Thyroid gland (tissue), 4 donors: Measurements from ENCODE around the gene EPN3. TPM values are rescaled to one million over a fixed set of nuclear protein-coding genes. Genes with fewer than 3 reads are reported as not detected.
A peak's percentile ranks its signal among the peaks of the same experiment; 100 is the strongest.

Source experiments
- DNase-seq, 2 donors: peaks; one replicate each; pipeline ENCODE4 v3.0.0-alpha.2; 2019
- H3K27ac ChIP-seq, 3 donors: fragments of 200-600 bp; sonication (generic); 1 replicate in 2 of 3; 2 replicates in 1 of 3; pipeline ENCODE4 v1.5.1; 2016 to 2019; ENCODE audit warnings: mild to moderate bottlenecking in 1 of 3, moderate library complexity in 1 of 3
- H3K27me3 ChIP-seq: fragments of 200-600 bp; sonication (generic); one replicate; pipeline ENCODE4 v1.5.1; 2019
- H3K36me3 ChIP-seq, 2 donors: fragments of 200-600 bp; sonication (generic); one replicate each; pipeline ENCODE4 v1.5.1; 2016 to 2019
- H3K4me1 ChIP-seq, 2 donors: fragments of 200-600 bp; sonication (generic); one replicate each; pipeline ENCODE4 v1.5.1; 2017 to 2019
- H3K4me3 ChIP-seq, 3 donors: fragments of 200-600 bp; sonication (generic); replicated peaks in 1 of 3; 1 replicate in 2 of 3; 2 replicates in 1 of 3; pipeline ENCODE4 v1.5.1; 2016; ENCODE audit warnings: mild to moderate bottlenecking in 1 of 3
- H3K9me3 ChIP-seq: fragments of 200-600 bp; sonication (generic); one replicate; pipeline ENCODE4 v1.5.1; 2017
- CTCF ChIP-seq, 6 experiments: fragments of 200-600 bp in 3 of 6; fragments of 450-650 bp in 3 of 6; sonication (generic) in 3 of 6; IDR thresholded peaks; one replicate each; pipeline ENCODE4 v1.5.1; 2016 to 2019; ENCODE audit warnings: antibody characterized with exemption in 6 of 6, mild to moderate bottlenecking in 2 of 6, inconsistent platforms in 1 of 6, moderate library complexity in 1 of 6
- POLR2A ChIP-seq, 2 donors: fragments of 450-650 bp; IDR thresholded peaks; one replicate each; pipeline ENCODE4 v1.6.1; 2017; ENCODE audit warnings: antibody characterized with exemption in 2 of 2, mild to moderate bottlenecking in 2 of 2, moderate library complexity in 1 of 2
- WGBS, 2 donors: methylation state at CpG; one replicate each; pipeline ENCODE4 v1.1.5; 2017; 5-methylcytosine and 5-hydroxymethylcytosine counted together
- intact Hi-C: fragments of 100-400 bp; cut with DNase I; formaldehyde crosslinking; loops from one replicate; pipeline ENCODE4 v1.15.1; 2023
- total RNA-seq, 4 donors: library from RNA; depleted of rRNA; stranded (reverse); fragments of >200 nt; gene quantifications; one replicate each; pipeline ENCODE4 v1.2.3, GENCODE V29; 2016

EPN3 gene
- total RNA-seq, 4 donors from 2014 or later, result 0.63 to 31.6 (median 3.5) TPM; not detected in 1

GRCh38 chr17:50517011-50517410 is 15.5 kb upstream of the EPN3 start:
- no peak for DNase-seq
- no peaks in the 10 kb centered on the region for H3K27me3 ChIP-seq
- intact Hi-C loops, result no loop called here

GRCh38 chr17:50517504-50518383 is 14.8 kb upstream of the EPN3 start:
- TF ChIP-seq POLR2A (IDR thresholded peaks at IDR 0.05) (no peak), CTCF (IDR thresholded peaks at IDR 0.05) (no peak)
- peak overlapping the region; percentile 43 to 63 (median 47) for H3K27ac ChIP-seq
- H3K27me3 ChIP-seq, result no peaks in the 10 kb centered on the region
- H3K4me1 ChIP-seq, result peaks cover 21 to 23% of the 10 kb centered on the region in 2 donors
- intact Hi-C loops, result no loop called here
- 63 to 66% methylated on average over 8 of the region's 8 CpGs for WGBS, 2 donors
- H3K36me3 ChIP-seq, result no peaks in the 10 kb centered on the region
- H3K9me3 ChIP-seq, result no peaks in the 10 kb centered on the region
- no peak overlapping the region for H3K4me3 ChIP-seq
- no peak for DNase-seq

More at GRCh38 chr17:50517011-50517410, 15.5 kb upstream of the EPN3 start:
- H3K9me3 ChIP-seq, result no peaks in the 10 kb centered on the region
- TF ChIP-seq POLR2A (IDR thresholded peaks at IDR 0.05) (no peak), CTCF (IDR thresholded peaks at IDR 0.05) (no peak)
- 83 to 85% methylated on average over 4 of the region's 4 CpGs for WGBS, 2 donors
- peaks cover 21 to 23% of the 10 kb centered on the region in 2 donors for H3K4me1 ChIP-seq
- H3K27ac ChIP-seq, result no peak overlapping the region
- no peak overlapping the region for H3K4me3 ChIP-seq
- no peaks in the 10 kb centered on the region for H3K36me3 ChIP-seq

- Histone ChIP-seq H3K27ac (peak overlapping the region; percentile 43 to 63 (median 47)), H3K36me3 (no peaks in the 10 kb centered on the region), H3K4me1 (peaks cover 21 to 23% of the 10 kb centered on the region in 2 donors), H3K27me3 (no peaks in the 10 kb centered on the region), H3K9me3 (no peaks in the 10 kb centered on the region), H3K4me3 (no peak overlapping the region)
- intact Hi-C loops, result no loop called here
- DNase-seq, result peak; percentile 76
- TF ChIP-seq POLR2A (IDR thresholded peaks at IDR 0.05), result no peak
- no peak for TF ChIP-seq CTCF (IDR thresholded peaks at IDR 0.05)
- WGBS, 2 donors, result 47 to 58% methylated on average over 13 of the region's 13 CpGs
Measured at GRCh38 chr17:50518384-50519023, 14.0 kb upstream of the EPN3 start.

- intact Hi-C loops, result no loop called here
- WGBS, 2 donors, result 83 to 87% methylated on average over 4 to 8 of the region's 8 CpGs
- Histone ChIP-seq H3K4me3 (no peak overlapping the region), H3K9me3 (no peaks in the 10 kb centered on the region), H3K27me3 (no peaks in the 10 kb centered on the region), H3K4me1 (peaks cover 21 to 23% of the 10 kb centered on the region in 2 donors), H3K27ac (peak overlapping the region; percentile 18 to 63 (median 43)), H3K36me3 (no peaks in the 10 kb centered on the region)
- no peak for DNase-seq
- TF ChIP-seq POLR2A (IDR thresholded peaks at IDR 0.05), result no peak
- no peak for TF ChIP-seq CTCF (IDR thresholded peaks at IDR 0.05)
Measured at GRCh38 chr17:50519141-50519834, 13.2 kb upstream of the EPN3 start.
